GM12878 (cell line): ENCODE data around the gene VARS2. TPM values are rescaled to one million over a fixed set of nuclear protein-coding genes. Genes with fewer than 3 reads are reported as not detected.

Experiments used
- CTCF ChIP-seq, 3 experiments: IDR thresholded peaks in 2 of 3; conservative IDR thresholded peaks in 1 of 3; 2 replicates each; pipeline ENCODE4 v1.5.1; 2011; ENCODE audit warnings: low read depth in 3 of 3, low read length in 3 of 3, mild to moderate bottlenecking in 3 of 3, control low read depth in 2 of 3, moderate library complexity in 2 of 3, inconsistent platforms in 1 of 3, mixed read lengths in 1 of 3; ENCODE audit not compliant: control insufficient read depth in 2 of 3, insufficient read depth in 1 of 3; ENCODE audit errors: extremely low read depth in 1 of 3
- HCFC1 ChIP-seq: fragments of 150-350 bp; IDR thresholded peaks from 2 replicates; pipeline ENCODE4 v1.6.1; 2014; ENCODE audit warnings: low read length
- HDAC6 ChIP-seq: fragments of 200-600 bp; sonication (generic); IDR thresholded peaks from one replicate; pipeline ENCODE4 v1.8.0; 2017; ENCODE audit warnings: antibody characterized with exemption; ENCODE audit not compliant: unreplicated experiment
- IKZF1 ChIP-seq: fragments of 450-650 bp; conservative IDR thresholded peaks from 2 replicates; pipeline ENCODE4 v1.6.1; 2017; ENCODE audit warnings: antibody characterized with exemption, mild to moderate bottlenecking
- IRF5 ChIP-seq: fragments of 450-650 bp; IDR thresholded peaks from 2 replicates; pipeline ENCODE4 v1.6.1; 2017; ENCODE audit warnings: borderline replicate concordance
- MTA2 ChIP-seq: fragments of 450-650 bp; IDR thresholded peaks from 2 replicates; pipeline ENCODE4 v1.6.1; 2016; ENCODE audit warnings: low read depth, mild to moderate bottlenecking, moderate library complexity
- PBX3 ChIP-seq: IDR thresholded peaks from 2 replicates; pipeline ENCODE4 v1.6.1; 2011; ENCODE audit warnings: mild to moderate bottlenecking, low read depth, low read length, moderate library complexity; ENCODE audit not compliant: insufficient replicate concordance
- TBL1XR1 ChIP-seq: IDR thresholded peaks from 2 replicates; pipeline ENCODE4 v1.6.1; 2012; ENCODE audit warnings: low read depth, low read length, improper control_type of control experiment
- polyA plus RNA-seq, 11 experiments: library from polyadenylated mRNA; depleted of rRNA in 4 of 11; unstranded in 6 of 11; stranded (reverse) in 5 of 11; fragments of >200 nt; fragmentation: Nextera tagmentation in 4 of 11; fragmentation: Illumina TruSeq in 1 of 11; extraction: Ambion mirVana in 4 of 11; extraction: Trizol in 1 of 11; gene quantifications; 1 replicate in 1 of 11; 2 replicates in 10 of 11; pipeline versions ENCODE4 v1.2.1 to v1.2.3, GENCODE V29; 2011 to 2016; ENCODE audit warnings: inconsistent platforms in 2 of 11, missing spikeins in 2 of 11, low read depth in 1 of 11
- total RNA-seq, 4 experiments: library from RNA; depleted of rRNA in 3 of 4; stranded (reverse); fragments of >200 nt in 3 of 4; fragmentation: Illumina TruSeq in 1 of 4; extraction: Trizol in 1 of 4; gene quantifications; 2 replicates each; pipeline versions ENCODE4 v1.2.1 to v1.2.3, GENCODE V29; 2013 to 2021

Gene VARS2
- total and polyA plus RNA-seq, 10 of the 15 experiments (the other 5 are each of a cell fraction or from before 2014, with no cell fraction given), result 3.8 to 70.7 (median 49.1) TPM

GRCh38 chr6:30883685-30884520 lies 30.1 kb upstream of the VARS2 start, which contains the start of gene DDR1 (continued):
- 0 out of 2 replicates have a peak, but pooled peaks have one; percentile 13 for TF ChIP-seq MTA2
- TF ChIP-seq IKZF1, result peak; percentile 34
- no peak for TF ChIP-seq HCFC1
- TF ChIP-seq HDAC6, result no peak
- TF ChIP-seq CTCF (IDR thresholded peaks at IDR 0.05 in 2 of 3, conservative IDR thresholded peaks at IDR 0.05 in 1 of 3; ENCODE audit: control insufficient read depth in 2 of 3, extremely low read depth in 1 of 3, insufficient read depth in 1 of 3, low read depth in 3 of 3, low read length in 3 of 3), result no peak
- TF ChIP-seq TBL1XR1, result no peak
- no peak for TF ChIP-seq IRF5
- no peak for TF ChIP-seq PBX3
